DMS 273 treated with DMSO at 0.1 percent for 48 hours (cell line): Measurements from ENCODE around the gene TREM2.

Source experiments
- DNase-seq: peaks from one replicate; lab custom pipeline; 2025; lab: John Stamatoyannopoulos, UW

TREM2 gene

GRCh38 chr6:41182069-41183034, 19.4 kb upstream of the TREM2 start:
- peak; percentile 44 for DNase-seq

- no peak for DNase-seq
These were observed 18.6 kb upstream of the TREM2 start for GRCh38 chr6:41181566-41181965.

- DNase-seq = no peak
These were observed 16.2 kb upstream of the TREM2 start for GRCh38 chr6:41179163-41179562.

- DNase-seq = no peak
These were observed 14.8 kb upstream of the TREM2 start for GRCh38 chr6:41177695-41178094.

- DNase-seq = no peak
These were observed 14.4 kb upstream of the TREM2 start for GRCh38 chr6:41177287-41177686.

- DNase-seq = no peak
These were observed 13.3 kb upstream of the TREM2 start for GRCh38 chr6:41176189-41176588.

- no peak for DNase-seq
These were observed 12.2 kb upstream of the TREM2 start for GRCh38 chr6:41175084-41175483.

- no peak for DNase-seq
These were observed 11.7 kb upstream of the TREM2 start for GRCh38 chr6:41174610-41175009.

GRCh38 chr6:41171908-41172307, 9.0 kb upstream of the TREM2 start:
- DNase-seq = no peak

GRCh38 chr6:41170547-41171160, 7.7 kb upstream of the TREM2 start:
- no peak for DNase-seq

- DNase-seq = no peak
These were observed 4.5 kb upstream of the TREM2 start for GRCh38 chr6:41167173-41167963.

- no peak for DNase-seq
These were observed 1.7 kb upstream of the TREM2 start for GRCh38 chr6:41164551-41165120.

GRCh38 chr6:41163419-41163717, 452 bp upstream of the TREM2 start:
- no peak for DNase-seq

- no peak for DNase-seq
These were observed 914 bp downstream of the TREM2 start for GRCh38 chr6:41161851-41162552.

- DNase-seq = no peak
These were observed 1.5 kb downstream of the TREM2 start for GRCh38 chr6:41161380-41161779.

GRCh38 chr6:41160933-41161332, 2.0 kb downstream of the TREM2 start:
- DNase-seq = no peak

GRCh38 chr6:41159415-41160082, 3.4 kb downstream of the TREM2 start:
- no peak for DNase-seq

GRCh38 chr6:41157323-41157722, 5.6 kb downstream of the TREM2 start:
- DNase-seq = no peak

- no peak for DNase-seq
These were observed 6.1 kb downstream of the TREM2 start for GRCh38 chr6:41156771-41157170.

GRCh38 chr6:41156001-41156400, 6.9 kb downstream of the TREM2 start:
- DNase-seq = no peak

GRCh38 chr6:41155132-41155805, 7.6 kb downstream of the TREM2 start:
- no peak for DNase-seq
